ENCODE results near the gene LAPTM5.

LAPTM5 gene

GRCh38 chr1:30723331-30723755 is 34.2 kb downstream of the LAPTM5 start, which contains the start of gene MATN1:
MATN1 (minus strand) TSS chr1:30723585; CDS start chr1:30723551, 34 bp downstream.
- no peak within 1 kb of the TSS for H3K27ac Mint-ChIP-seq
- H3K9me3 Mint-ChIP-seq, result no peaks in the 10 kb centered on the region
- no peak for DNase-seq (ENCODE audit: low spot score)
- peaks cover 5% of the 10 kb centered on the region for H3K4me1 Mint-ChIP-seq (ENCODE audit: low read depth)
- no peaks in the 10 kb centered on the region for H3K36me3 Mint-ChIP-seq (ENCODE audit: low read depth)
- H3K27me3 Mint-ChIP-seq (ENCODE audit: low read depth), result no peaks in the 10 kb centered on the region
- H3K4me3 Mint-ChIP-seq, result no peak within 1 kb of the TSS

DNA sequence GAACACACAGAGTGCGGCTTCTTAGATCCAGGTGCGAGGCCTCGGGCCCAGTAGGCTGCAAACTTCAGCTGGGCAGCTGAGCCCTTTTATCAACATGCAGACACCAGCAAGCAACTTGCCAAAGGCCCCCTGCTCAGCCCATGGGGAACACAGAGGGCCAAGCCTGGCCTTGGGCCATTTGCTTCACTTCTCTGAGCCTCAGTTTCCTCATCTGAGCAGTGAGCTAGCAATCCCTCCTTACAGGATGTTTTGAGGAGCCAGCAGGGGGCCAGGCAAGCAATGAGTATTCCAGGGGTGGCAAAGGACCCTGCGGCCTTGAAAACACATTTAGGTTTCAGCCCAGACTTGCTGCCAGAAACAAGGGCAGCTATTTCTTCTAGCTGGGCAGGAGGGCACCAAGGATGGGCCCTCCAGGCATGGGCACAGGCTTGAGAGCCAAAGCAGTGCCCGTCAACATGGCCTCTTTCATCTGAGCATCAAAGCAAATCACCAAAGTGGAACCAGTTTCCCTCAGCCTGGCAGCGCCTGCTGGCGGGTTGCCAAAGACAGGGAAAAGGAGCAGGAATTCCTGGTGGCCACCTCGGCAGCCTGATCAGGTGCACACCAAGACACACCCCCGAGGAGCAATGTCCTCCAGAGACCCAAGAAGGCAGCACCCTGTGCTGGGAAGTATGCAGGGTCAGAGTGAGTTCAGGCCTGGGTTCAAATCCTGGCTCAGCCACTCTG is 35.6 kb downstream of the LAPTM5 start:
- Mint-ChIP-seq H3K27me3 (ENCODE audit: low read depth) (no peaks in the 10 kb centered on the region), H3K4me1 (ENCODE audit: low read depth) (peaks cover 12% of the 10 kb centered on the region), H3K27ac (no peak overlapping the region), H3K36me3 (ENCODE audit: low read depth) (no peaks in the 10 kb centered on the region), H3K4me3 (no peak overlapping the region), H3K9me3 (no peaks in the 10 kb centered on the region)
- no peak for DNase-seq (ENCODE audit: low spot score)

DNA sequence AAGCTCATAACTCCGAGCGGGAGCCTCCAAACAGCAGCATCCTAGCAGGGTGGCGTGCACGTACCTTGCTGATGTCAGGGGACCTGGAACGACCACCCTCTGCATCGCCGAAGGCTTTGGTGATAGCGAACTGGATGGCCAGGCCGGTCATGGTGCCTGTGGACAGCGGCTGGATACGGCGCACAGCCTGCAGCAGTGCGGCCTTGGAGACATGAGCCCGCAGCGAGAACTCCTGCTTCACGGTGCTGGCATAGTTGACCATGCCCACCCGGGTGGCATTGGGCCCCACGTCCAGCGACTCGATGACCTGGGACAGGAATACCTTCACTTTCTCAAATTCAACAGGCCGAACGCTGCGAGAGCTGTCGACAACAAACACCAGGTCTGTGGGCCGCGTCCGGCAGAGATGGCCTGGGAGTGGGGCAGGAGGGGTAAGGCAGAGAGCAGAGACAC is 36.2 kb downstream of the LAPTM5 start:
- Mint-ChIP-seq H3K27ac (no peak overlapping the region), H3K9me3 (peaks cover 5% of the 10 kb centered on the region), H3K4me1 (ENCODE audit: low read depth) (peaks cover 12% of the 10 kb centered on the region), H3K4me3 (no peak overlapping the region), H3K27me3 (ENCODE audit: low read depth) (no peaks in the 10 kb centered on the region), H3K36me3 (ENCODE audit: low read depth) (no peaks in the 10 kb centered on the region)
- no peak for DNase-seq (ENCODE audit: low spot score)

DNA sequence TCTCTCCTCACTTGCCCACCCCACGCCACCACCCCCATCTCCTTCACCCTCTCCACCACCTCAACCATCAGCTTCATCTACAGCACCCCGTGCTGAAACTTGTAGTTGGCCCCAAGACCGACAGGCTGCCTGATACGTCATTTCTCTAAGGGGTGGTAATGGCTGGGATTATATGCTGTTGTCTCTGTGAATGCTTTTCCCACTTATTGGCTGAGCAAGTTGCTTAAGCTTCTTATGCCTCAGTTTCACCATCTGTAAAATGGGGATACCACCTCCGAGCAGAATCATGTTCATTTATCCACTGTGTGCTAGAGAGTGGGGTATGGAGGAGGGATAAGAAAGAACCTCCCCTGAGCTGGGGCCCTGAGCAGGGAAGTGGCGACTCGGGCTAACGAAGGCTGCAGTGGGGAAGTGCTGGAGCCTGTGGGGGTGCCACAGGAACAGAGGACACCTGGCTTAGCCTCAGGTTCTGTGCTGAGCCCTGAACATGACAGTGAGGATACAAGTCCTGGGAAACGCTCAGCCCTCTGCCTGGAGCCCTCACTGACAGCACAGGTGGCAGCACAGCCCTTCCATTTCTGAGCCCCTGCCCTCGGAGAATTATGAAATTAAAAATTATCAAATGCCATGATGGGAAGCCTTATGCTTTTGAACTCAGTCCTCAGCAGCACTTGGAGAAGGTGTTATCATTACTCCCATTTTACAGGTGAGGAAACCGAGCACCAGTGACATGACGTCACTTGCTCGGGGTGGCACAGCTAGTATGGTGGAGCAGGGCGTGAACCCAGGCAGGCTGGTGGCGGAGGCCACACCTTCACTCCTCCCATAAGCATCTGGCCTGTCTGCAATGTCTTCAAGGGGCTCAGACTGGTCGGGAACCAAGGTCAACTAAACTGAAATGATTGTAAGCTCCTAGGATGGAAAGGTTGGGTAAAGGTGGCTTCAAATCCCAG is 37.0 kb downstream of the LAPTM5 start:
- no peak for DNase-seq (ENCODE audit: low spot score)
- no peak overlapping the region for H3K4me3 Mint-ChIP-seq
- no peaks in the 10 kb centered on the region for H3K36me3 Mint-ChIP-seq (ENCODE audit: low read depth)
- peaks cover 12% of the 10 kb centered on the region for H3K4me1 Mint-ChIP-seq (ENCODE audit: low read depth)
- H3K27ac Mint-ChIP-seq, result no peak overlapping the region
- peaks cover 12% of the 10 kb centered on the region for H3K9me3 Mint-ChIP-seq
- H3K27me3 Mint-ChIP-seq (ENCODE audit: low read depth), result no peaks in the 10 kb centered on the region

DNA sequence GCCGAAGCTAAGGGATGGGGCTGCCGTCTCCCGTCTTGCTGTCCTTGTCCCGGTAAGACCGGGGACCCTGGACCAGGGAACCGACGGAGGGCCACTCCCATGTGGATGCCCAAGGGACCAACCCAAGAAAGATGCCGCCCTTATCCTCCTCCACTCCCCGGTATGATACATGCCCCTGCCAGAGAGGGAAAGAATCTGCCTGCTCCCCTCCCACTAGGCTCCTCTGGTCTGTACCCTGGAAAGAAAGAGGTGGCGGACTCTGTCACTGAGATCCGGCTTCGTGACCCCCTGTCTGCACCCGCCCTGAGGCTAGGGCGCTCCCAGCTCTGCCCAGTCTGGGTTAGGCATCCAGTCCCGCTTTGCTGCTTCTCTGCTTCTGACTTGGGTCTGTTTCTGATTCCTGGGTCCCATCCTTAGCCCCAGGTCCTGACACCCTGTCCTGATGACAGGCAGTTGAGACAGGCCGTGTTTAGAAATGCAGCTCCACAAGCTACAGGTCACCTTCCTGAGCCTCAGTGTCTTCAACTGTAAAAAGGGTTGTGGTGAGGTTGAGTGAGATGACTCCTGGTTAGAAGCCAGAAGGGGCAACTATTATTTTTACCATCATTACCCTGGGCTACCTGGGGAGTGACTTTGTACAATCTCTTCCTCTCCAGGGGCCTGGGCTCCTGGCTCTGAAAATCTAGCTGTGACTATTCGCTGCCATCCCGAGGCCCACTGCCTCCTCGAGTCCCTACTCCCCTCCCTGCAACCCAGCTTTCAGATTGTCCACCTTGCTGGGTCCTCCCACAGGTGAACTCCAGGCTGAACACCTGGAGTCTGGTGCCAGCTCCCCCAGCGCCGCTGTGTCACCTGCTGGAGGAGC is 37.9 kb downstream of the LAPTM5 start:
- DNase-seq (ENCODE audit: low spot score), result no peak
- H3K27me3 Mint-ChIP-seq (ENCODE audit: low read depth), result no peaks in the 10 kb centered on the region
- H3K4me1 Mint-ChIP-seq (ENCODE audit: low read depth), result peaks cover 12% of the 10 kb centered on the region
- H3K36me3 Mint-ChIP-seq (ENCODE audit: low read depth), result no peaks in the 10 kb centered on the region
- peak overlapping the region; percentile 89 for H3K4me3 Mint-ChIP-seq
- H3K9me3 Mint-ChIP-seq, result peaks cover 18% of the 10 kb centered on the region
- peak overlapping the region; percentile 92 for H3K27ac Mint-ChIP-seq

GRCh38 chr1:30718636-30719405 is 38.8 kb downstream of the LAPTM5 start:
- H3K4me1 Mint-ChIP-seq (ENCODE audit: low read depth), result peaks cover 12% of the 10 kb centered on the region
- peaks cover 22% of the 10 kb centered on the region for H3K9me3 Mint-ChIP-seq

GRCh38 chr1:30718091-30718635 is 39.4 kb downstream of the LAPTM5 start:
- Mint-ChIP-seq H3K36me3 (ENCODE audit: low read depth) (no peaks in the 10 kb centered on the region), H3K4me3 (peak overlapping the region; percentile 89), H3K9me3 (peaks cover 22% of the 10 kb centered on the region), H3K27ac (peak overlapping the region; percentile 92), H3K27me3 (ENCODE audit: low read depth) (no peaks in the 10 kb centered on the region), H3K4me1 (ENCODE audit: low read depth) (peaks cover 12% of the 10 kb centered on the region)
- DNase-seq (ENCODE audit: low spot score), result peak; percentile 99

More at GRCh38 chr1:30718636-30719405, 38.8 kb downstream of the LAPTM5 start:
- H3K27ac Mint-ChIP-seq, result peak overlapping the region; percentile 92
- no peaks in the 10 kb centered on the region for H3K27me3 Mint-ChIP-seq (ENCODE audit: low read depth)
- peak; percentile 96 for DNase-seq (ENCODE audit: low spot score)
- peak overlapping the region; percentile 89 for H3K4me3 Mint-ChIP-seq
- no peaks in the 10 kb centered on the region for H3K36me3 Mint-ChIP-seq (ENCODE audit: low read depth)

- DNase-seq (ENCODE audit: low spot score), result no peak
- Mint-ChIP-seq H3K27me3 (ENCODE audit: low read depth) (peaks cover 3% of the 10 kb centered on the region), H3K36me3 (ENCODE audit: low read depth) (no peaks in the 10 kb centered on the region), H3K27ac (no peak overlapping the region), H3K9me3 (peaks cover 22% of the 10 kb centered on the region), H3K4me1 (ENCODE audit: low read depth) (peaks cover 12% of the 10 kb centered on the region), H3K4me3 (peak overlapping the region; percentile 59)
These were observed 40.9 kb downstream of the LAPTM5 start for GRCh38 chr1:30716646-30717045.

GRCh38 chr1:30715886-30716285 is 41.7 kb downstream of the LAPTM5 start:
- Mint-ChIP-seq H3K9me3 (peaks cover 22% of the 10 kb centered on the region), H3K4me1 (ENCODE audit: low read depth) (peaks cover 12% of the 10 kb centered on the region), H3K36me3 (ENCODE audit: low read depth) (no peaks in the 10 kb centered on the region), H3K27ac (no peak overlapping the region), H3K4me3 (no peak overlapping the region), H3K27me3 (ENCODE audit: low read depth) (peaks cover 4% of the 10 kb centered on the region)
- DNase-seq (ENCODE audit: low spot score), result no peak

GRCh38 chr1:30715216-30715615 is 42.4 kb downstream of the LAPTM5 start:
- Mint-ChIP-seq H3K27ac (no peak overlapping the region), H3K36me3 (ENCODE audit: low read depth) (no peaks in the 10 kb centered on the region), H3K27me3 (ENCODE audit: low read depth) (peaks cover 4% of the 10 kb centered on the region), H3K4me1 (ENCODE audit: low read depth) (peaks cover 12% of the 10 kb centered on the region), H3K4me3 (no peak overlapping the region), H3K9me3 (peaks cover 22% of the 10 kb centered on the region)
- DNase-seq (ENCODE audit: low spot score), result no peak

- no peak for DNase-seq (ENCODE audit: low spot score)
- H3K36me3 Mint-ChIP-seq (ENCODE audit: low read depth), result no peaks in the 10 kb centered on the region
- peaks cover 4% of the 10 kb centered on the region for H3K27me3 Mint-ChIP-seq (ENCODE audit: low read depth)
- H3K9me3 Mint-ChIP-seq, result peaks cover 22% of the 10 kb centered on the region
- peaks cover 10% of the 10 kb centered on the region for H3K4me1 Mint-ChIP-seq (ENCODE audit: low read depth)
- no peak overlapping the region for H3K4me3 Mint-ChIP-seq
- no peak overlapping the region for H3K27ac Mint-ChIP-seq
These were observed 43.0 kb downstream of the LAPTM5 start for GRCh38 chr1:30714536-30715090.

GRCh38 chr1:30714025-30714424 is 43.5 kb downstream of the LAPTM5 start:
- no peak overlapping the region for H3K27ac Mint-ChIP-seq
- H3K4me1 Mint-ChIP-seq (ENCODE audit: low read depth), result peaks cover 6% of the 10 kb centered on the region
- peaks cover 22% of the 10 kb centered on the region for H3K9me3 Mint-ChIP-seq
- peaks cover 4% of the 10 kb centered on the region for H3K27me3 Mint-ChIP-seq (ENCODE audit: low read depth)
- DNase-seq (ENCODE audit: low spot score), result no peak
- no peaks in the 10 kb centered on the region for H3K36me3 Mint-ChIP-seq (ENCODE audit: low read depth)
- no peak overlapping the region for H3K4me3 Mint-ChIP-seq
